Activated T-helper 1 cell treated with anti-CD3 and anti-CD28 coated beads, Interleukin-2, amount 50 U/mL, for 16 hours (primary cell): Measurements from ENCODE around the gene CCP110.

Experiments used
- DNase-seq, 2 donors: peaks; one replicate each; pipeline ENCODE4 v3.0.0-alpha.2; 2020; ENCODE audit warnings: low read depth in 1 of 2, low spot score in 1 of 2

CCP110 gene

DNA sequence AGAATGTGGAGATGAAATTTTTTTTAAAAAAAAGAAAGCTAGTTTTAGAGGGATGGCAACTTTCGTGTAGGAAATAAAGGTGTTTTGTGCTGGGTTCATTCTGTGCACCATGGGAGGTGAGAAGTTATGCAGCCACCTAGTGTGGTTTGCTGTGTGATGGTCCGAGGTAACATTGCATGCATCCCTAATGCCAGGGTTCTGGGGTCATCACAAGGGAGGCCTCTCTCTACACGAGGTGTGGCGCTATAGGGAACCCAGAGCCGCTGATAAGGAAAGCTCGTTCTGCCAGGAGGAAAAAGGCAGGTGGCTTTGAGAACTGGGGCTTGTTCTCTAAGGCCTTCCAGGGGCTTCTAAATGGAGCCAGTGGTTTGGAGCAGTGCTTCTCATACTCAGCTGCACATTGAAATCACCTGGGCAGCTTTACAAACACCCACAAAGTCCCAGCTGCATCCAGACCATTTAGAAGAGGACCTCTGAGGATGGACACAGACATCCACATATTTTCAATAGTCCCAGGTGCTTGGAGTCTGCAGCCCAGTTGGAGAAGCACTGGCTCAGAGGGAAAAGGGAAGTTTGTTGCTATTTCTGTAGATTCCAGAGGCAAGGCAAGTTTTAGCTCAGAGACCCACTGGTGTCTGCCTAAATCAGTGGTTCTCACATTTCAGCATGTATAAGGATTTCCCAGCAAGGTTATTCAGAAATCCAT, 75.2 kb downstream of the CCP110 start:
- no peak for DNase-seq

DNA sequence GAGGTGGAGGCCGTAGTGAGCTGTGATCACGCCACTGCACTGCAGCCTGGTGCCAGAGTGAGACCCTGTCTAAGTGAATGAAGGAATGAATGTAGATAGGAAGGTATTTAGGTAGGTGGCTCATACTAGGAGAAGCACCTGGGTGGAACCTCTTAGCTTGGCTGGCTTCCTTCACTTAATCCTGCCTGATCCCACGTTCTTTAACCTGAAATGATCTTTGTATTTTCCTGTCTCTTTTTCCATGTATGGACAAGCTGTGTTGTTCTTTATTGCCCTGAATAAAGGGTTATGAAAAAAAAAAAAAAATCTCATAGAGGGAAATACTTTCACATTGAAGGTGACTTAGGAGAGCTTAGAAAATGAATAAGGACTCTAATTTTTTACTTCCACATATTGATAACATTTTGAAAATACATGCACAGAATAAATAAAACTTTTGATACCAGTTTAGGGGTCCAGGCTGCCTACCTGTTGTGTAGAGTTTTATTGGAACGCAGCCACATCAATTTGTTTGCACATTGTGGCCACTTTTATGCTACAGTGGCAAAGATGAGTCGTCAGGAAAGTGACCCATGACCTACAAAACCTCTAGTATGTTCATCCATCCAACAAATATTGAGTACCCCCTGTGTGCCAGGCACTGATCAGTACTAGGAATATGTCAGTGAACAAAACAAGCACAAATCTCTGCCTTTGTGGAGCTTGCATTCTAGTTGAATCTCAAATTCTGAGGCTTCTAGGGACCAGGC, 76.4 kb downstream of the CCP110 start:
- no peak for DNase-seq

DNA sequence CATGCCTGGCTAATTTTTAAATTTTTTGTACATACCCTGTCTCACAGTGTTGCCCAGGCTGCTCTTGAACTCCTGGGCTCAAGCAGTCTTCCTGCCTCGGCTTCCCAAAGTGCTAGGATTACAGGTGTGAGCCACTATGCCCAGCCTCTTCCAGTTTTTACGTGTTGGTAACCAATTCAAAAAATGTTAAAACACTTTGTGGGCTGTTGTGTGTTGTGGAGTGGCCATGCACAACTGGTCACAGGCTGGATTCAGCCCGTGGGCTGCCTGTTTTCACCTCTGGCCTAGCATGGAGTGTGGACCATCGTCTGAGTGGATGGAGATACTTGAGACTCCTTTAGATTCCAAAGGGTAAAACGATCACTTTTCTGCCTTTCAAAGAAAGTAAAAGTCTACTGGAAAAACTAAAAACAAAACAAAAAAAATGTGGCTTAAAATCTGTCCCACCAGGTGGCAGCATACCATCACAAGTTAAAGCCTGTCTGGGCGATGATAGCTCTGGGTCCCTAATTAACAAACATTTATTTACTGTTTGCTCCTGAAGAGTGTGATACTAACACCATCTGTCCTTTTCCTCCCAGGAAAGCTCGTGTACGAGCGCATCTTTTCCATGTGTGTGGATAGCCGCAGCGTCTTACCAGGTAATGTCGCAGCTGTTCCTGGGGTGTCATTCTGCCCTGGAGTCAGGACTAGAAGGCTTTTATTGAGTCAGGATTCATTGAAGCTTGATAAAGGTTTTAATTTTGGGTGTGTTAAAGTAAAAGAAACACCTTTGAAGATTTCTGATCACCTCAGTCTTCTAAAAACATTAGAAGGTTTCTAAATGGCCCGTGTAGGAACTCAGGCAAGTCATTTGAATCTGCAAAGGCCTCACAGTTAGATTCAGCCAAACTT, 77.6 kb downstream of the CCP110 start:
- no peak for DNase-seq
